ENCODE measurements around the gene UGDH.

GRCh38 chr4:39480251-39480650 lies 47.0 kb downstream of the UGDH start:
- TF ChIP-seq POLR2AphosphoS5 (IDR thresholded peaks at IDR 0.05): no peak
- TF ChIP-seq POLR2A (IDR thresholded peaks at IDR 0.05): no peak
- TF ChIP-seq, protein P1, sequence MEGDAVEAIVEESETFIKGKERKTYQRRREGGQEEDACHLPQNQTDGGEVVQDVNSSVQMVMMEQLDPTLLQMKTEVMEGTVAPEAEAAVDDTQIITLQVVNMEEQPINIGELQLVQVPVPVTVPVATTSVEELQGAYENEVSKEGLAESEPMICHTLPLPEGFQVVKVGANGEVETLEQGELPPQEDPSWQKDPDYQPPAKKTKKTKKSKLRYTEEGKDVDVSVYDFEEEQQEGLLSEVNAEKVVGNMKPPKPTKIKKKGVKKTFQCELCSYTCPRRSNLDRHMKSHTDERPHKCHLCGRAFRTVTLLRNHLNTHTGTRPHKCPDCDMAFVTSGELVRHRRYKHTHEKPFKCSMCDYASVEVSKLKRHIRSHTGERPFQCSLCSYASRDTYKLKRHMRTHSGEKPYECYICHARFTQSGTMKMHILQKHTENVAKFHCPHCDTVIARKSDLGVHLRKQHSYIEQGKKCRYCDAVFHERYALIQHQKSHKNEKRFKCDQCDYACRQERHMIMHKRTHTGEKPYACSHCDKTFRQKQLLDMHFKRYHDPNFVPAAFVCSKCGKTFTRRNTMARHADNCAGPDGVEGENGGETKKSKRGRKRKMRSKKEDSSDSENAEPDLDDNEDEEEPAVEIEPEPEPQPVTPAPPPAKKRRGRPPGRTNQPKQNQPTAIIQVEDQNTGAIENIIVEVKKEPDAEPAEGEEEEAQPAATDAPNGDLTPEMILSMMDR (IDR thresholded peaks at IDR 0.05): no peak

Measured in breast epithelium (tissue), 3 donors.